HEK293 (cell line): Measurements from ENCODE around the gene PFN4.

Source experiments
- EGR2 ChIP-seq: fragments of 450-650 bp; formaldehyde crosslinking; IDR thresholded peaks from 2 replicates; pipeline ENCODE4 v1.5.1; 2016; ENCODE audit warnings: low read depth, missing biosample characterization, missing genetic modification characterization
- HOXA7 ChIP-seq: sonication (generic); formaldehyde crosslinking; IDR thresholded peaks from 2 replicates; pipeline ENCODE4 v1.8.1; 2022; ENCODE audit warnings: missing genetic modification reagents, borderline replicate concordance
- HOXD13 ChIP-seq: sonication (generic); formaldehyde crosslinking; IDR thresholded peaks from 2 replicates; pipeline ENCODE4 v1.8.0; 2022; ENCODE audit warnings: missing genetic modification reagents, borderline replicate concordance
- KLF1 ChIP-seq: fragments of 450-650 bp; formaldehyde crosslinking; IDR thresholded peaks from 2 replicates; pipeline ENCODE4 v1.5.1; 2016; ENCODE audit warnings: missing biosample characterization, missing genetic modification characterization
- MZF1 ChIP-seq: fragments of 450-650 bp; formaldehyde crosslinking; IDR thresholded peaks from 2 replicates; pipeline ENCODE4 v1.5.1; 2017; ENCODE audit warnings: missing biosample characterization, missing genetic modification characterization, borderline replicate concordance
- OSR2 ChIP-seq: fragments of 450-650 bp; formaldehyde crosslinking; IDR thresholded peaks from 2 replicates; pipeline ENCODE4 v1.5.1; 2016; ENCODE audit warnings: missing biosample characterization, missing genetic modification characterization
- PRDM1 ChIP-seq: fragments of 450-650 bp; formaldehyde crosslinking; IDR thresholded peaks from 2 replicates; pipeline ENCODE4; 2016; ENCODE audit warnings: missing biosample characterization, missing genetic modification characterization
- RBAK ChIP-seq: fragments of 450-650 bp; formaldehyde crosslinking; IDR thresholded peaks from 2 replicates; pipeline ENCODE4 v1.5.1; 2016; ENCODE audit warnings: missing biosample characterization, missing genetic modification characterization
- SP2 ChIP-seq: fragments of 450-650 bp; formaldehyde crosslinking; IDR thresholded peaks from 2 replicates; pipeline ENCODE4 v1.5.1; 2016; ENCODE audit warnings: missing biosample characterization, missing genetic modification characterization
- TCF7L2 ChIP-seq: IDR thresholded peaks from 2 replicates; pipeline ENCODE4 v1.6.1; 2011; ENCODE audit warnings: low read depth, mild to moderate bottlenecking, inconsistent platforms, low read length, moderate library complexity, borderline replicate concordance
- TSHZ1 ChIP-seq: fragments of 450-650 bp; formaldehyde crosslinking; IDR thresholded peaks from 2 replicates; pipeline ENCODE4 v1.5.1; 2016; ENCODE audit warnings: missing biosample characterization, missing genetic modification characterization, borderline replicate concordance
- ZBTB1 ChIP-seq: fragments of 450-650 bp; formaldehyde crosslinking; IDR thresholded peaks from 2 replicates; pipeline ENCODE4 v1.5.1; 2016; ENCODE audit warnings: missing biosample characterization, missing genetic modification characterization
- ZNF138 ChIP-seq: fragments of 450-650 bp; formaldehyde crosslinking; IDR thresholded peaks from 2 replicates; pipeline ENCODE4 v1.5.1; 2016; ENCODE audit warnings: missing biosample characterization, missing genetic modification characterization, borderline replicate concordance
- ZNF211 ChIP-seq: fragments of 450-650 bp; formaldehyde crosslinking; IDR thresholded peaks from 2 replicates; pipeline ENCODE4 v1.5.1; 2016; ENCODE audit warnings: low read depth, missing biosample characterization, missing genetic modification characterization
- ZNF214 ChIP-seq: fragments of 450-650 bp; formaldehyde crosslinking; IDR thresholded peaks from 2 replicates; pipeline ENCODE4 v1.5.1; 2017; ENCODE audit warnings: missing biosample characterization, mild to moderate bottlenecking, missing genetic modification characterization, borderline replicate concordance
- ZNF239 ChIP-seq: fragments of 450-650 bp; formaldehyde crosslinking; IDR thresholded peaks from 2 replicates; pipeline ENCODE4 v1.5.1; 2016; ENCODE audit warnings: missing biosample characterization, missing genetic modification characterization
- ZNF366 ChIP-seq: fragments of 450-650 bp; formaldehyde crosslinking; conservative IDR thresholded peaks from 2 replicates; pipeline ENCODE4 v1.5.1; 2016; ENCODE audit warnings: missing biosample characterization, missing genetic modification characterization
- ZNF391 ChIP-seq: fragments of 450-650 bp; formaldehyde crosslinking; IDR thresholded peaks from 2 replicates; pipeline ENCODE4 v1.5.1; 2016; ENCODE audit warnings: low read depth, missing biosample characterization, missing genetic modification characterization, borderline replicate concordance
- ZNF416 ChIP-seq: fragments of 450-650 bp; formaldehyde crosslinking; IDR thresholded peaks from 2 replicates; pipeline ENCODE4 v1.5.1; 2016; ENCODE audit warnings: missing biosample characterization, missing genetic modification characterization
- ZNF426 ChIP-seq: fragments of 450-650 bp; formaldehyde crosslinking; IDR thresholded peaks from 2 replicates; pipeline ENCODE4 v1.5.1; 2017; ENCODE audit warnings: missing biosample characterization, missing genetic modification characterization, mild to moderate bottlenecking, inconsistent platforms, moderate library complexity
- ZNF514 ChIP-seq: fragments of 450-650 bp; formaldehyde crosslinking; IDR thresholded peaks from 2 replicates; pipeline ENCODE4 v1.5.1; 2016; ENCODE audit warnings: missing biosample characterization, missing genetic modification characterization
- ZNF521 ChIP-seq: fragments of 450-650 bp; formaldehyde crosslinking; IDR thresholded peaks from 2 replicates; pipeline ENCODE4 v1.5.1; 2017; ENCODE audit warnings: missing biosample characterization, mild to moderate bottlenecking, missing genetic modification characterization
- ZNF549 ChIP-seq: fragments of 450-650 bp; IDR thresholded peaks from 2 replicates; pipeline ENCODE4 v1.5.1; 2018; ENCODE audit warnings: missing biosample characterization, missing genetic modification characterization, mild to moderate bottlenecking, inconsistent platforms, moderate library complexity
- ZNF560 ChIP-seq: fragments of 450-650 bp; formaldehyde crosslinking; IDR thresholded peaks from 2 replicates; pipeline ENCODE4 v1.5.1; 2017; ENCODE audit warnings: missing biosample characterization, missing genetic modification characterization, borderline replicate concordance
- ZNF585B ChIP-seq: fragments of 450-650 bp; formaldehyde crosslinking; IDR thresholded peaks from 2 replicates; pipeline ENCODE4 v1.5.1; 2016; ENCODE audit warnings: missing biosample characterization, missing genetic modification characterization
- ZNF600 ChIP-seq: fragments of 450-650 bp; formaldehyde crosslinking; IDR thresholded peaks from 2 replicates; pipeline ENCODE4 v1.5.1; 2016; ENCODE audit warnings: missing biosample characterization, missing genetic modification characterization
- ZNF623 ChIP-seq: fragments of 450-650 bp; formaldehyde crosslinking; IDR thresholded peaks from 2 replicates; pipeline ENCODE4 v1.5.1; 2016; ENCODE audit warnings: missing biosample characterization, missing genetic modification characterization
- ZNF707 ChIP-seq: fragments of 450-650 bp; formaldehyde crosslinking; IDR thresholded peaks from 2 replicates; pipeline ENCODE4 v1.5.1; 2016; ENCODE audit warnings: missing biosample characterization, missing genetic modification characterization
- ZNF76 ChIP-seq: fragments of 450-650 bp; formaldehyde crosslinking; IDR thresholded peaks from 2 replicates; pipeline ENCODE4; 2016; ENCODE audit warnings: low read depth, missing biosample characterization, missing genetic modification characterization, borderline replicate concordance
- ZNF791 ChIP-seq: fragments of 450-650 bp; formaldehyde crosslinking; IDR thresholded peaks from 2 replicates; pipeline ENCODE4 v1.5.1; 2016; ENCODE audit warnings: missing biosample characterization, missing genetic modification characterization
- ZNF792 ChIP-seq: fragments of 450-650 bp; formaldehyde crosslinking; IDR thresholded peaks from 2 replicates; pipeline ENCODE4 v1.5.1; 2016; ENCODE audit warnings: missing biosample characterization, missing genetic modification characterization
- ZNF843 ChIP-seq: fragments of 450-650 bp; formaldehyde crosslinking; IDR thresholded peaks from 2 replicates; pipeline ENCODE4 v1.5.1; 2016; ENCODE audit warnings: missing biosample characterization, missing genetic modification characterization
- ZSCAN5A ChIP-seq: fragments of 450-650 bp; formaldehyde crosslinking; IDR thresholded peaks from 2 replicates; pipeline ENCODE4 v1.5.1; 2016; ENCODE audit warnings: missing biosample characterization, missing genetic modification characterization
- TF ChIP-seq, protein P1 (sequence below): fragments of 450-650 bp; formaldehyde crosslinking; IDR thresholded peaks from 2 replicates; pipeline ENCODE4 v1.5.1; 2016; ENCODE audit warnings: missing biosample characterization, missing genetic modification characterization
- TF ChIP-seq, protein P2 (sequence below): fragments of 450-650 bp; formaldehyde crosslinking; IDR thresholded peaks from 2 replicates; pipeline ENCODE4 v1.5.1; 2016; ENCODE audit warnings: missing biosample characterization, missing genetic modification characterization

The PFN4 gene

GRCh38 chr2:24075915-24076848 is 47.0 kb downstream of the PFN4 start, which contains the start of gene SF3B6 (continued):
- TF ChIP-seq MZF1 (tag by site-specific recombination): no peak
- no peak for TF ChIP-seq ZNF426 (tag by site-specific recombination)
- TF ChIP-seq ZNF239 (tag by site-specific recombination): no peak
- peak; percentile 74 for TF ChIP-seq ZNF843
- TF ChIP-seq ZNF76 (tag by site-specific recombination): 0 out of 2 replicates have a peak, but pooled peaks have one; percentile 43
- TF ChIP-seq OSR2: no peak
- TF ChIP-seq ZNF585B: no peak
- peak; percentile 86; the same call in 1 of the 2 replicates for TF ChIP-seq ZNF600 (tag by site-specific recombination)
- no peak for TF ChIP-seq ZNF416 (tag by site-specific recombination)
- 0 out of 2 replicates have a peak, but pooled peaks have one; percentile 28 for TF ChIP-seq ZNF391 (tag by site-specific recombination)
- TF ChIP-seq ZNF560 (tag by site-specific recombination): no peak
- TF ChIP-seq PRDM1: no peak
- TF ChIP-seq EGR2 (tag by site-specific recombination): no peak
- TF ChIP-seq ZNF623 (tag by site-specific recombination): no peak
- TF ChIP-seq ZNF214 (tag by site-specific recombination): no peak
- no peak for TF ChIP-seq ZNF549
- no peak for TF ChIP-seq ZBTB1 (tag by site-specific recombination)
- no peak for TF ChIP-seq ZNF521 (tag by site-specific recombination)
- no peak for TF ChIP-seq ZNF707
- TF ChIP-seq, protein P1, sequence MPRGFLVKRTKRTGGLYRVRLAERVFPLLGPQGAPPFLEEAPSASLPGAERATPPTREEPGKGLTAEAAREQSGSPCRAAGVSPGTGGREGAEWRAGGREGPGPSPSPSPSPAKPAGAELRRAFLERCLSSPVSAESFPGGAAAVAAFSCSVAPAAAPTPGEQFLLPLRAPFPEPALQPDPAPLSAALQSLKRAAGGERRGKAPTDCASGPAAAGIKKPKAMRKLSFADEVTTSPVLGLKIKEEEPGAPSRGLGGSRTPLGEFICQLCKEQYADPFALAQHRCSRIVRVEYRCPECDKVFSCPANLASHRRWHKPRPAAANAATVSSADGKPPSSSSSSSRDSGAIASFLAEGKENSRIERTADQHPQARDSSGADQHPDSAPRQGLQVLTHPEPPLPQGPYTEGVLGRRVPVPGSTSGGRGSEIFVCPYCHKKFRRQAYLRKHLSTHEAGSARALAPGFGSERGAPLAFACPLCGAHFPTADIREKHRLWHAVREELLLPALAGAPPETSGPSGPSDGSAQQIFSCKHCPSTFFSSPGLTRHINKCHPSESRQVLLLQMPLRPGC: peak; percentile 50; the same call in 1 of the 2 replicates
- TF ChIP-seq ZNF138: no peak
- TF ChIP-seq ZSCAN5A (tag by site-specific recombination): no peak
- no peak for TF ChIP-seq ZNF211 (tag by site-specific recombination)
- TF ChIP-seq RBAK (tag by site-specific recombination): no peak
- no peak for TF ChIP-seq HOXA7 (CRISPR knock-in tag)
- no peak for TF ChIP-seq ZNF791 (tag by site-specific recombination)
- no peak for TF ChIP-seq TCF7L2
- TF ChIP-seq ZNF514 (tag by site-specific recombination): no peak
- no peak for TF ChIP-seq HOXD13
- TF ChIP-seq, protein P2, sequence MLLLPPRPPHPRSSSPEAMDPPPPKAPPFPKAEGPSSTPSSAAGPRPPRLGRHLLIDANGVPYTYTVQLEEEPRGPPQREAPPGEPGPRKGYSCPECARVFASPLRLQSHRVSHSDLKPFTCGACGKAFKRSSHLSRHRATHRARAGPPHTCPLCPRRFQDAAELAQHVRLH (tag by site-specific recombination): peak; percentile 100
- TF ChIP-seq ZNF792 (tag by site-specific recombination): no peak
- TF ChIP-seq SP2 (tag by site-specific recombination): peak; percentile 90
- no peak for TF ChIP-seq TSHZ1
- TF ChIP-seq ZNF366 (tag by site-specific recombination): no peak
- TF ChIP-seq KLF1: peak; percentile 46
